HepG2 (cell line): Measurements from ENCODE around the gene TRIM28. TPM values are rescaled to one million over a fixed set of nuclear protein-coding genes. Genes with fewer than 3 reads are reported as not detected.

Experiments used
- ATAC-seq: fragments of 200-7000 bp; cut with Tn5 transposase; 3 replicates; pipeline ENCODE4 v1.9.1; 2020; ENCODE audit warnings: mild to moderate bottlenecking, moderate library complexity
- BruUV-seq: library from RNA; stranded (reverse); fragments of 400-500 nt; replicated peaks from 2 replicates; lab custom pipeline; 2021; lab: Mats Ljungman, UMichigan
- CTCF ChIA-PET: fragments of 300-600 bp; formaldehyde crosslinking; extraction: SDS; loops from one replicate; lab custom pipeline; 2021; ENCODE audit warnings: low total read pairs, inconsistent platforms, low intra/inter-chr PET ratio; lab: Yijun Ruan, JAX
- POLR2A ChIA-PET: fragments of 350-600 bp; sonication (Branson Sonifier 250); formaldehyde crosslinking; loops from one replicate; lab custom pipeline; 2020; ENCODE audit warnings: antibody characterized with exemption, inconsistent platforms; lab: Yijun Ruan, JAX
- DNase-seq: peaks from one replicate; pipeline ENCODE4 v3.0.0-alpha.2; 2015; ENCODE audit warnings: low spot score
- FAIRE-seq: peaks from 3 replicates; lab custom pipeline; 2011; peaks lifted over from hg19 to GRCh38; lab: Jason Lieb, UNC
- H2AFZ ChIP-seq: one replicate; pipeline ENCODE4 v1.6.1; 2011; ENCODE audit warnings: low read length, inconsistent platforms
- H3K27ac ChIP-seq: fragments of 300-600 bp; 3 replicates; pipeline ENCODE4 v1.8.0; 2011; ENCODE audit warnings: mixed run types, mild to moderate bottlenecking, mixed read lengths, low read length, inconsistent platforms; ENCODE audit not compliant: insufficient read depth; ENCODE audit errors: extremely low read length
- H3K27me3 ChIP-seq, 2 experiments: fragments of 200-600 bp in 1 of 2; 2 replicates in 1 of 2; 3 replicates in 1 of 2; pipeline versions ENCODE4 v1.6.0 to v1.8.0; 2011; ENCODE audit warnings: low read length in 2 of 2, mild to moderate bottlenecking in 2 of 2, moderate library complexity in 2 of 2, inconsistent platforms in 1 of 2; ENCODE audit not compliant: insufficient read depth in 2 of 2, control insufficient read depth in 1 of 2
- H3K36me3 ChIP-seq, 2 experiments: fragments of 200-600 bp in 1 of 2; replicated peaks in 1 of 2; 2 replicates in 1 of 2; 3 replicates in 1 of 2; pipeline versions ENCODE4 v1.5.1 to v1.8.0; 2011; ENCODE audit warnings: low read length in 2 of 2, inconsistent platforms in 1 of 2; ENCODE audit not compliant: insufficient read depth in 2 of 2, control insufficient read depth in 1 of 2
- H3K4me1 ChIP-seq: 2 replicates; pipeline ENCODE4 v1.5.1; 2012; ENCODE audit warnings: low read length, inconsistent platforms; ENCODE audit not compliant: insufficient read depth
- H3K4me2 ChIP-seq: 2 replicates; pipeline ENCODE4 v1.6.0; 2011; ENCODE audit warnings: low read depth, low read length, inconsistent platforms
- H3K4me3 ChIP-seq, 3 experiments: fragments of 200-600 bp in 1 of 3; sonication (generic), shearing (Covaris generic) in 1 of 3; replicated peaks in 1 of 3; 2 replicates each; pipeline ENCODE4 v1.5.1; 2011 to 2016; ENCODE audit warnings: low read length in 3 of 3, inconsistent platforms in 2 of 3, low read depth in 2 of 3, mild to moderate bottlenecking in 2 of 3, control low read depth in 1 of 3, mixed read lengths in 1 of 3; ENCODE audit not compliant: insufficient read depth in 1 of 3
- H3K79me2 ChIP-seq: one replicate; pipeline ENCODE4 v1.6.1; 2011; ENCODE audit warnings: low read length, inconsistent platforms; ENCODE audit not compliant: insufficient read depth
- H3K9ac ChIP-seq: 2 replicates; pipeline ENCODE4 v1.6.0; 2011; ENCODE audit warnings: mild to moderate bottlenecking, low read depth, low read length, inconsistent platforms; ENCODE audit not compliant: insufficient read depth
- H3K9me3 ChIP-seq: 2 replicates; pipeline ENCODE4 v1.5.1; 2012; ENCODE audit warnings: mild to moderate bottlenecking, low read length
- H4K20me1 ChIP-seq: 2 replicates; pipeline ENCODE4 v1.6.0; 2011; ENCODE audit warnings: inconsistent platforms, mild to moderate bottlenecking, low read length, moderate library complexity; ENCODE audit not compliant: insufficient read depth
- ARID4A ChIP-seq: sonication (generic); formaldehyde crosslinking; IDR thresholded peaks from 2 replicates; pipeline ENCODE4 v1.5.0; 2020; ENCODE audit warnings: mild to moderate bottlenecking, missing genetic modification reagents, borderline replicate concordance
- ATF7 ChIP-seq, 2 experiments: fragments of 450-650 bp in 1 of 2; sonication (generic) in 1 of 2; formaldehyde crosslinking in 1 of 2; IDR thresholded peaks; 2 replicates each; pipeline versions ENCODE4 v1.4.0 to v1.6.1; 2016 to 2020; ENCODE audit warnings: antibody characterized with exemption in 1 of 2, mild to moderate bottlenecking in 1 of 2, missing genetic modification reagents in 1 of 2
- CSRNP1 ChIP-seq: sonication (generic); formaldehyde crosslinking; IDR thresholded peaks from 2 replicates; pipeline ENCODE4 v1.8.1; 2023; ENCODE audit warnings: mild to moderate bottlenecking, missing genetic modification reagents
- HMG20B ChIP-seq: conservative IDR thresholded peaks from 2 replicates; pipeline ENCODE4 v1.6.1; 2016; ENCODE audit warnings: missing genetic modification reagents, missing compliant biosample characterization
- HMGXB4 ChIP-seq, 2 experiments: sonication (generic) in 1 of 2; formaldehyde crosslinking in 1 of 2; IDR thresholded peaks; 2 replicates each; pipeline versions ENCODE4 v1.4.0 to v1.6.1; 2018 to 2020; ENCODE audit warnings: missing genetic modification reagents in 2 of 2, borderline replicate concordance in 1 of 2, low read depth in 1 of 2, mild to moderate bottlenecking in 1 of 2, missing biosample characterization in 1 of 2
- HNRNPLL ChIP-seq: fragments of 200-400 bp; formaldehyde crosslinking; IDR thresholded peaks from 2 replicates; pipeline ENCODE4 v1.6.1; 2017; ENCODE audit warnings: mild to moderate bottlenecking, low read depth, low read length; ENCODE audit not compliant: poor library complexity, severe bottlenecking
- ISX ChIP-seq: sonication (generic); formaldehyde crosslinking; conservative IDR thresholded peaks from 2 replicates; pipeline ENCODE4 v1.5.0; 2020; ENCODE audit warnings: missing genetic modification reagents
- MEF2D ChIP-seq: sonication (generic); formaldehyde crosslinking; IDR thresholded peaks from 2 replicates; pipeline ENCODE4 v1.5.1; 2020; ENCODE audit warnings: mild to moderate bottlenecking, missing genetic modification reagents
- MYNN ChIP-seq: sonication (generic); formaldehyde crosslinking; IDR thresholded peaks from 2 replicates; pipeline ENCODE4 v1.4.0; 2020; ENCODE audit warnings: mild to moderate bottlenecking, low read depth, missing genetic modification reagents
- PAX8 ChIP-seq: sonication (generic); formaldehyde crosslinking; IDR thresholded peaks from 2 replicates; pipeline ENCODE4 v1.8.0; 2022; ENCODE audit warnings: mild to moderate bottlenecking, missing genetic modification reagents, borderline replicate concordance
- POLR2G ChIP-seq: fragments of 200-400 bp; formaldehyde crosslinking; IDR thresholded peaks from 2 replicates; pipeline ENCODE4 v1.6.1; 2018; ENCODE audit warnings: mild to moderate bottlenecking, low read depth, low read length, moderate library complexity
- ZBTB2 ChIP-seq: sonication (generic); formaldehyde crosslinking; IDR thresholded peaks from 2 replicates; pipeline ENCODE4 v1.8.0; 2022; ENCODE audit warnings: low read depth, missing genetic modification reagents
- ZBTB20 ChIP-seq: sonication (generic); formaldehyde crosslinking; IDR thresholded peaks from 2 replicates; pipeline ENCODE4 v1.8.1; 2023; ENCODE audit warnings: missing genetic modification reagents, low read depth, mild to moderate bottlenecking, borderline replicate concordance
- ZNF556 ChIP-seq: sonication (generic); formaldehyde crosslinking; IDR thresholded peaks from 2 replicates; pipeline ENCODE4 v1.4.0; 2020; ENCODE audit warnings: mild to moderate bottlenecking, missing genetic modification reagents, borderline replicate concordance
- ZNF782 ChIP-seq: sonication (generic); formaldehyde crosslinking; IDR thresholded peaks from 2 replicates; pipeline ENCODE4 v1.4.0; 2020; ENCODE audit warnings: missing genetic modification reagents, mild to moderate bottlenecking, borderline replicate concordance
- in situ Hi-C: cut with HindIII; loops from 2 replicates; pipeline ENCODE4 v1.10.0; 2017; ENCODE audit warnings: low pct_unique_long_range_greater_than_20kb; ENCODE audit not compliant: extremely low pct_ligation_motif_present
- intact Hi-C: fragments of 100-400 bp; cut with micrococcal nuclease; formaldehyde crosslinking; loops from one replicate; pipeline ENCODE4 v1.10.0; 2022; ENCODE audit not compliant: unreplicated experiment
- polyA plus RNA-seq, 8 experiments: library from polyadenylated mRNA; depleted of rRNA in 3 of 8; stranded (reverse) in 7 of 8; unstranded in 1 of 8; fragments of >200 nt; fragmentation: Illumina TruSeq in 4 of 8; extraction: Trizol in 4 of 8; gene quantifications; 2 replicates each; pipeline versions ENCODE4 v1.2.1 to v1.2.3, GENCODE V29; 2011 to 2016; ENCODE audit warnings: low read depth in 4 of 8, missing spikeins in 1 of 8, mixed read lengths in 1 of 8; ENCODE audit not compliant: insufficient read depth in 1 of 8
- total RNA-seq, 5 experiments: library from RNA; depleted of rRNA; stranded (reverse); fragments of >200 nt; fragmentation: Illumina TruSeq; extraction: Trizol; gene quantifications; 2 replicates each; pipeline ENCODE4 v1.2.3, GENCODE V29; 2016; ENCODE audit warnings: low read depth in 1 of 5

The TRIM28 gene
- total and polyA plus RNA-seq, 2 of the 13 experiments (the other 11 are each of a cell fraction or from before 2014, with no cell fraction given): 361 to 439 TPM

GRCh38 chr19:58560921-58561320 is 17.1 kb downstream of the TRIM28 start:
- ChIA-PET CTCF (no interaction called here), POLR2A (interaction anchor here (0.9 to 3.9 kb wide), 4 partner anchors 14 to 47 kb away, joined by 3 to 42 read pairs (median 10); partner anchors contain the start of gene TRIM28)
- Histone ChIP-seq H3K9me3 (no peaks in the 10 kb centered on the region), H3K4me3 (no peak overlapping the region), H3K79me2 (peaks cover 32% of the 10 kb centered on the region), H2AFZ (no peak overlapping the region), H3K27ac (no peak overlapping the region), H3K4me1 (peaks cover 27% of the 10 kb centered on the region), H4K20me1 (no peaks in the 10 kb centered on the region), H3K9ac (no peak overlapping the region), H3K4me2 (no peak overlapping the region), H3K27me3 (no peaks in the 10 kb centered on the region), H3K36me3 (peaks cover 7 to 8% of the 10 kb centered on the region in 2 experiments; a peak in 4 of 5 replicates)
- no peak for FAIRE-seq
- no peak for DNase-seq
- no peak for ATAC-seq
- intact Hi-C loops: no loop called here
- in situ Hi-C loops: no loop called here
- BruUV-seq: no TSS peak
- TF ChIP-seq PAX8 (CRISPR knock-in tag): no peak
- TF ChIP-seq HNRNPLL: no peak
- TF ChIP-seq MYNN (CRISPR knock-in tag): no peak
- TF ChIP-seq MEF2D (CRISPR knock-in tag): no peak
- no peak for TF ChIP-seq HMG20B (CRISPR knock-in tag)
- TF ChIP-seq ZNF556: no peak
- TF ChIP-seq ZNF782 (CRISPR knock-in tag): no peak
- no peak for TF ChIP-seq ATF7 (IDR thresholded peaks at IDR 0.05)
- TF ChIP-seq ATF7 (CRISPR knock-in tag; IDR thresholded peaks at IDR 0.05): no peak
- no peak for TF ChIP-seq ZBTB20 (CRISPR knock-in tag)
- TF ChIP-seq ISX (CRISPR knock-in tag): no peak
- TF ChIP-seq POLR2G: no peak
- TF ChIP-seq CSRNP1 (CRISPR knock-in tag): no peak
- no peak for TF ChIP-seq ZBTB2
- no peak for TF ChIP-seq HMGXB4 (CRISPR knock-in tag; IDR thresholded peaks at IDR 0.05; ENCODE audit: borderline replicate concordance in 1 of 2, low read depth in 1 of 2)
- no peak for TF ChIP-seq ARID4A (CRISPR knock-in tag)
